NB4 (cell line): Measurements from ENCODE around the gene SMKR1.

ENCODE experiments used
- DNase-seq: peaks from one replicate; pipeline ENCODE4 v3.0.0; 2010; ENCODE audit warnings: low read depth
- H3K4me3 ChIP-seq: one replicate; pipeline ENCODE4 v1.5.1; 2011; ENCODE audit warnings: mild to moderate bottlenecking, low read depth, low read length, moderate library complexity
- MYC ChIP-seq: IDR thresholded peaks from 2 replicates; pipeline ENCODE4 v1.6.1; 2011; ENCODE audit warnings: low read depth, low read length
- POLR2A ChIP-seq: IDR thresholded peaks from 2 replicates; pipeline ENCODE4 v1.6.1; 2011; ENCODE audit warnings: mild to moderate bottlenecking; ENCODE audit not compliant: insufficient read length; ENCODE audit errors: extremely low read depth
- TF ChIP-seq, protein P1 (sequence below): IDR thresholded peaks from one replicate; pipeline ENCODE4 v1.5.1; 2012; ENCODE audit warnings: low read depth, low read length
- TF ChIP-seq, protein P2 (sequence below): IDR thresholded peaks from 2 replicates; pipeline ENCODE4 v1.6.1; 2011; ENCODE audit warnings: low read depth, low read length

The SMKR1 gene

GRCh38 chr7:129517931-129518330 is 15.6 kb downstream of the SMKR1 start:
- H3K4me3 ChIP-seq, result no peak overlapping the region
- TF ChIP-seq, protein P1, sequence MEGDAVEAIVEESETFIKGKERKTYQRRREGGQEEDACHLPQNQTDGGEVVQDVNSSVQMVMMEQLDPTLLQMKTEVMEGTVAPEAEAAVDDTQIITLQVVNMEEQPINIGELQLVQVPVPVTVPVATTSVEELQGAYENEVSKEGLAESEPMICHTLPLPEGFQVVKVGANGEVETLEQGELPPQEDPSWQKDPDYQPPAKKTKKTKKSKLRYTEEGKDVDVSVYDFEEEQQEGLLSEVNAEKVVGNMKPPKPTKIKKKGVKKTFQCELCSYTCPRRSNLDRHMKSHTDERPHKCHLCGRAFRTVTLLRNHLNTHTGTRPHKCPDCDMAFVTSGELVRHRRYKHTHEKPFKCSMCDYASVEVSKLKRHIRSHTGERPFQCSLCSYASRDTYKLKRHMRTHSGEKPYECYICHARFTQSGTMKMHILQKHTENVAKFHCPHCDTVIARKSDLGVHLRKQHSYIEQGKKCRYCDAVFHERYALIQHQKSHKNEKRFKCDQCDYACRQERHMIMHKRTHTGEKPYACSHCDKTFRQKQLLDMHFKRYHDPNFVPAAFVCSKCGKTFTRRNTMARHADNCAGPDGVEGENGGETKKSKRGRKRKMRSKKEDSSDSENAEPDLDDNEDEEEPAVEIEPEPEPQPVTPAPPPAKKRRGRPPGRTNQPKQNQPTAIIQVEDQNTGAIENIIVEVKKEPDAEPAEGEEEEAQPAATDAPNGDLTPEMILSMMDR, result no peak
- TF ChIP-seq, protein P2, sequence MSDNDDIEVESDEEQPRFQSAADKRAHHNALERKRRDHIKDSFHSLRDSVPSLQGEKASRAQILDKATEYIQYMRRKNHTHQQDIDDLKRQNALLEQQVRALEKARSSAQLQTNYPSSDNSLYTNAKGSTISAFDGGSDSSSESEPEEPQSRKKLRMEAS, result no peak
- TF ChIP-seq POLR2A (no peak), MYC (no peak)
- DNase-seq, result peak; percentile 67

DNA sequence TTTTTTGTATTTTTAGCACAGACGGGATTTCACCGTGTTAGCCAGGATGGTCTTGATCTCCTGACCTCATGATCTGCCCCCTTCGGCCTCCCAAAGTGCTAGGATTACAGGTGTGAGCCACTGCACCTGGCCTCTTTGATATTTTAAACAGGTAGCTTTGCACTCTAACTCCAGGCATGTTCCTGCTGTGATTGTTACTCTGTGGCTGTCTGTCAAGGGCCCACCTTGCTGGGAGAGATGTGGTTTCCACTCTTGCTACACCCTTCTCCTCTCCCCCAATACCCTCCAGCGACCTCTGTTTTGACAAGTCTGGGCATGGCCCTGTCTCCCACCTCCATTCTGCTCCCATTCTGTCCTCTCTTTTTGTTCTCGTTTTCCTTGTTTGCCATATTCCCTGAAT is 17.1 kb downstream of the SMKR1 start:
- TF ChIP-seq, protein P2, result no peak
- TF ChIP-seq MYC (no peak), POLR2A (no peak)
- TF ChIP-seq, protein P1, result no peak
- no peak for DNase-seq

GRCh38 chr7:129522088-129522970 is 20.0 kb downstream of the SMKR1 start:
- DNase-seq, result no peak
- TF ChIP-seq, protein P2, result no peak
- TF ChIP-seq MYC (no peak), POLR2A (no peak)
- TF ChIP-seq, protein P1, result no peak
- H3K4me3 ChIP-seq, result no peak overlapping the region

More for the DNA sequence above, 17.1 kb downstream of the SMKR1 start:
- H3K4me3 ChIP-seq, result no peak overlapping the region

DNA sequence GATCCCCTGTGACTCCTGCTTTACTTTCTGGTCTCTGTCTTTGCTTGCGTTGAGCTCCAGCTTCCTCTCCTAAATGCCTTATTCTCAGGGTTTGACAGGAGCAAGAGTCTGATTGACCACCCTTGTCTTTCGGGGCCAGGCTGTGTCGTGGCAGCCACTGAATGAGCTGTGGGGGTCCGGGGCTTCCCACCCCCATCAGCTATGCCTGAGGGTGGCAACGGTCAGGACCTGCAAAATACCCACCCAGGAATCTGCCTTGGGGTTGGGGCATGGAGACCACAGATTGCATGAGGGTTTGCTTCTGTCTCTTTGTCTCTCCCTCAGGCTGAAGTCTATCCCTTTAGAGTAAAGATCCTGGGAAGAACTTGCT is 20.6 kb downstream of the SMKR1 start:
- TF ChIP-seq MYC (no peak), POLR2A (no peak)
- TF ChIP-seq, protein P1, result no peak
- TF ChIP-seq, protein P2, result no peak
- H3K4me3 ChIP-seq, result no peak overlapping the region
- no peak for DNase-seq

DNA sequence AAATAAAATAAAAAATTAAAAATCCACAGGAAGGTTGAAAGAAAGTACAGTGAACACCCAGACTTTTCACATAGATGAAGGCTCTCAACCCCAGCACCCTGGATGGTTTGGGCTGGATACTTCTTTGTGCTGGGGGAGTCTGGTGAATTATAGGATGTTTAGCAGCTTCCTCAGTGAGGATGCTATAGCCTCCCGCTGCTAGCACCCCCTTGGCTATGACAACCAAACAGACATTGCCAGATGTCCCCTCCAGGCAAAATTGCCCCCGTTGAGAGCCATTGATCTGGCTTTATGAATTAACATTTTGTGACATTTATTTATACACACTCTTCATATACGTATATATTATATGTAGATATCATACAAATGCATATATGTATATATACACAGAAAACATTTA is 21.6 kb downstream of the SMKR1 start:
- TF ChIP-seq POLR2A, result no peak
- TF ChIP-seq MYC, result no peak
- TF ChIP-seq, protein P2, result no peak
- TF ChIP-seq, protein P1, result no peak
- no peak overlapping the region for H3K4me3 ChIP-seq
- no peak for DNase-seq
